Astrocyte of the hippocampus (primary cell): ENCODE data around the gene ASTN1.

Experiments used
- DNase-seq: peaks from one replicate; pipeline ENCODE4 v3.0.0; 2011; ENCODE audit warnings: low read depth, low spot score

ASTN1 gene

GRCh38 chr1:176931526-176931925 is 233.0 kb downstream of the ASTN1 start:
- DNase-seq, result no peak

- DNase-seq, result no peak
These were observed 238.0 kb downstream of the ASTN1 start for GRCh38 chr1:176926330-176927086.

- DNase-seq, result no peak
These were observed 239.3 kb downstream of the ASTN1 start for GRCh38 chr1:176925223-176925622.

- DNase-seq, result no peak
These were observed 241.2 kb downstream of the ASTN1 start for GRCh38 chr1:176923283-176923682.

- peak; percentile 83 for DNase-seq
These were observed 244.8 kb downstream of the ASTN1 start for GRCh38 chr1:176919386-176920378.

- no peak for DNase-seq
These were observed 258.9 kb downstream of the ASTN1 start for GRCh38 chr1:176905648-176906047.

- DNase-seq, result no peak
These were observed 260.3 kb downstream of the ASTN1 start for GRCh38 chr1:176904057-176904751.

GRCh38 chr1:176903474-176903873 is 261.0 kb downstream of the ASTN1 start:
- DNase-seq, result peak; percentile 58

- DNase-seq, result no peak
These were observed 265.2 kb downstream of the ASTN1 start for GRCh38 chr1:176899321-176899720.

- DNase-seq, result peak; percentile 71
These were observed 266.9 kb downstream of the ASTN1 start for GRCh38 chr1:176897350-176898236.

- no peak for DNase-seq
These were observed 268.3 kb downstream of the ASTN1 start for GRCh38 chr1:176896216-176896615.

GRCh38 chr1:176894450-176894849 is 270.1 kb downstream of the ASTN1 start:
- no peak for DNase-seq

- no peak for DNase-seq
These were observed 270.7 kb downstream of the ASTN1 start for GRCh38 chr1:176893625-176894352.

- no peak for DNase-seq
These were observed 276.0 kb downstream of the ASTN1 start for GRCh38 chr1:176888471-176889032.

- no peak for DNase-seq
These were observed 278.8 kb downstream of the ASTN1 start for GRCh38 chr1:176885751-176886150.

GRCh38 chr1:176885341-176885740 is 279.2 kb downstream of the ASTN1 start:
- DNase-seq, result no peak

GRCh38 chr1:176884911-176885310 is 279.6 kb downstream of the ASTN1 start:
- DNase-seq, result no peak

GRCh38 chr1:176884286-176884685 is 280.2 kb downstream of the ASTN1 start:
- DNase-seq, result no peak

GRCh38 chr1:176880955-176881595 is 283.4 kb downstream of the ASTN1 start:
- peak; percentile 86 for DNase-seq
